GM18951 (cell line): ENCODE results near the gene LRP1B.

Experiments
- POLR2A ChIP-seq: IDR thresholded peaks from 4 replicates; pipeline ENCODE4 v1.6.1; 2011; ENCODE audit warnings: mild to moderate bottlenecking; ENCODE audit not compliant: insufficient read length, insufficient read depth; ENCODE audit errors: extremely low read depth
- in situ Hi-C: fragments of 300-500 bp; cut with MboI; formaldehyde crosslinking; loops from one replicate; pipeline ENCODE4 v1.12.0; 2022; ENCODE audit warnings: low sequenced_read_pairs, mixed read lengths, inconsistent platforms; ENCODE audit not compliant: unreplicated experiment

The LRP1B gene

DNA sequence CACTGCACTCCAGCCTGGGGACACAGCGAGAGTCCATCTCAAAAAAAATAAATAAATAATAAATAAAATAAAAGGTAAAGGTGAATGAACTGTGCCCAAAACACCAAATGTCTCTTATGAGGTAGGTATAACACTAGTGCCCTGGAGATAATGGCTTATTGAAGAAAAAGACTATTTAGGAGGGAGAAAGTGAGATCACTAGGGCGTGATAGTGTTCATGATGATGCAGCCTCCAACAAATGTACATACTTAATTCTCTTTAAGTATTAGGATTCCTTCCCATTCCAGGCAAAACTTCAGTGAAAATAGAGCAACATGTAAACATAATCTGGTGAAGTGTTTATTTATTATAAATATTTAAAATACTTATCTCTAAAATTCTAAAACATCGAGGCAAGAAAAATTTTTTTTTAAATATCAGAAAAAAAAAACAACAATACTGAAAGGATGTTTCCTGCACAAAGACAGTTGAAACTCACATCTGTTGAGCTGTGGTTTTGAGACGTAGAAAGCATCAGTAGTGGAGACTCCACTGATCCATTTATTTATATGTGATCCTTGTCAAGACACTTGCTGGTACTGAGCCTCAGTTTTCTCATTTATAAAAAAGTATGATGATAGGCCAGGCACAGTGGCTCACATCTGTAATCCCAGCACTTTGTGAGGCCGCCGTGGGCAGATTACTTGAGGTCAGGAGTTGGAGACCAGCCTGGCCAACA lies 183.3 kb downstream of the LRP1B start:
- in situ Hi-C loops, result no loop called here
- no peak for TF ChIP-seq POLR2A

DNA sequence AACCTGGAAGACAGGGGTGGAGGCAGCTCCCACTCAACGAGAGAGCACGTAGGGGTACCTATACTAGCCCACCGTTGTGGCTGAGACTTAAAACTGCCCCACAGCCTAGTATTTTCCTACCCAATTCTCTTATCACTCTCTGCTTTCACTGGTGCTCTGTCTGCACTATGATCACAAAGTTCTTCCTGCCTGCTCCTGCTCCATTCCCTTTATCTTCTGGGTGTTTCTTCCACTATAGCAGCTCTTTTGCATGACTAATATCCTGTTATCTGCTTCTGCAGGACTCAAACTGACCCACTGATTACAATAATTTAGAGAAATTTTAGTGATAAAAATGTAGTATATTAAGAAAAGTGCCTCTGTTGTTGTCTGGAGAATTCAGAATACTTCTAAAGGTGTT lies 184.8 kb downstream of the LRP1B start:
- in situ Hi-C loops, result no loop called here
- TF ChIP-seq POLR2A, result no peak

DNA sequence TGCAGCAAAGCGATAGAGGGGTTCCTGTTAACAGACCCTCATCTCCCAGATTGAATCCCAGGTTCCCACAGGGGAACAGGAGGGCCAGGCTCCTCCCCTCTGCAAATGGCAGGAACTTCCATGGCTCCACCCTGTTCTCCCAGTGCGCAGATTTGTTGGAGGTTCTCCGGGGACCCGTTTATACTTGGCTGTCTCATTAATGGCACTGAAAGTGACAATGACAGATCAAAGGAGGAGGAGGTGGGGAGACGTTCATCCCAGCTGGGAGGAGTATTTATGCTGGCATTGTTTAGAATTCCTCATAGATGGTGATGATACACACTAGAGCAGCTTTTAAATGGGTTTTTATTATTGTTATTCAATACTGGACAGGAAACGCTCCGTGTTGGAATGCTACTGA lies 186.9 kb downstream of the LRP1B start:
- in situ Hi-C loops, result no loop called here

DNA sequence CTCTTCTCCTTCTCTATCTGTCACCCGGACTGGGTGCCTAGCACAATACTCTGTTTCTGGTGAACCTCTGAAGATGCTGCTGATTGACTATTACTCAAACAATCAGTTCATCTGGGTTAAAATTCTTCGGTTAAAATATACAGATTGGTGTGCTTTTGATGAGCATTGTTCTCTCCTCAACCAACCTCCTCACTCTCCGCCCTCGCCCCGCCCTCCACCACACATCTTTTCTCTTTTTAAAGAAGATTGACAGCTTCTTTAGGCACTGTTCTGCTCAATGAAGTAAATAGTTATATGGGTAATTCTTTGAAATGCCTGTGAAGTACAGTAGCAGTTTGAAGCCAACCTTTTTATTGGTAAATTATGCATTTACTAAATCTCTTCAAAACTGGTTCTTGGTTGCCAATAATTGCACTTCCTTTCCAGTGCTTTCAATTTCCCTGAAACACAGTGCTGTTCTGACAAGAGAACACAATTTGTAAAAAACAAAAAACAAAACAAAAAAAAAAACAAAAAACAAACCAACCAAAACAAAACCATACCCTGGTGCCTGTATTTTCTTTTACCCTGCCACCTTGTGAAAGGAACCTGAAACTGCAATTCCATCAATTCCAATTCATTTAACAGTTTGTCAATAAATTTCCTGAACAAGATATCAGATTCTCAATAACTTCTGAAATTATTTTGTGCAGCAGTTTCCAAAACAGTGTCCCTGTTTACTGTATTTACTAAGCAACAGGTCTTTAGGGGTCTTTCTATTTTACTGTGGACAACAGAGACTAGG lies 188.6 kb downstream of the LRP1B start:
- no peak for TF ChIP-seq POLR2A

More for the DNA sequence above, 186.9 kb downstream of the LRP1B start:
- TF ChIP-seq POLR2A, result no peak

DNA sequence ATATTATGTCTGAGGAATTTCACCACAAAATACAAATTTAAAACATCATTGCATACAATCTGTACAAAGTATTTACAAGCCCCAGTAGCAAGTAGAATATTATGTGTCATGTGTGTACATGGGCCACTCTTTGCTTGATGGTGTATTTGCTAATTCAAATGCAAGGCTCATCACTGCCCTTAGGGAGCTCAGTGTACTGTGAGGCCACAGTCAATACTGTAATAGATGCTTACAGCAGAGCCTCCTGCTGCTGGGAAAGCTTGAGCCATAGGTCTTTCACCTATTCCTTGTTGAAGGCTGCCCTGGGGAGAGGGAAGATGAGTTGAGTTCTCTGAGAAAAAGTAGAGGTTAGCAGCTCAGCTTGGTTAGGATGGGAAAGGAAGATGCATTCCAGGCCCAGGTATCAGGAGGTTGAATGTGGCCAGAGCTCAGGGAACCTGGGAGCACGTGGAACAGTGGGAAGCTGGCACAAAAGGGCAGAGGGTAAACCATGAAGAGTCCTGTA lies 189.6 kb downstream of the LRP1B start:
- in situ Hi-C loops, result no loop called here
- TF ChIP-seq POLR2A, result no peak

More for the DNA sequence above, 188.6 kb downstream of the LRP1B start:
- in situ Hi-C loops, result no loop called here

DNA sequence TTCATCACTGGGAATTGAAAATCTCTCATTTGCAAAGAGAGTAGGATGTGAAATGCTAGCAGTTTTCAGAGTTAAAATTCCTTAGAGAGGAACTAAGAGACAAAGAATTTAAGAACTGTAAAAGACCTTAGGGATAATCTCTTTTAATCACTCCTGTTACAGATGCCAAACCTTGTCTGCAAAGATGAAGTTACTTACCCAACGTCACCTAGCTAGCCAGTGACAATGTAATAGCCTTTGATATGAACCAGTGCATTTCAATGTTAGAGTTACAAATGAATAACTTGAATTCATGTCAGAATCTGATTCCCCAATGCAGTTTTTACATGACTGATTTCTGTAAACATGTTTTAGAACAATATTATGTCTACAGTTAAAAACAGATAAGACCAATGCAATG lies 190.1 kb downstream of the LRP1B start:
- TF ChIP-seq POLR2A, result no peak
- in situ Hi-C loops, result no loop called here

DNA sequence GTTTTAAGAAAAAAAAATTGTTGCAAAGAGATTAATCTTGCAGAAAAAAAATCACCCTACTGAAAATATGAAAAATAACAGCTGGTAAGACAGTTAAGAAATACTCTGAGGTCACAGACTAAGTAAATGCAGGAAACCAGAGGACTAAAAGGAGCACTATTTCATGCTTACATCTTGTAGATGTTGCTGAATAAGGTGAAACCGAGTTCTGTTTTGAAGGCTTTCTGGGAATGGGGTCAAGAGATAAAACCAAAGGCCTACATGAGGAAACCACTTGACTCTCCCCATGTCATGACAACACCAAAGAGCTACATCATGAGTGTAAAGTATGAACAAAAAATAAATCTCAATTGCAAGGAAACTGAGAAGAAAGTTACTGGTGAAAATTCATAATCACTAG lies 197.6 kb downstream of the LRP1B start:
- no peak for TF ChIP-seq POLR2A
- in situ Hi-C loops, result no loop called here

DNA sequence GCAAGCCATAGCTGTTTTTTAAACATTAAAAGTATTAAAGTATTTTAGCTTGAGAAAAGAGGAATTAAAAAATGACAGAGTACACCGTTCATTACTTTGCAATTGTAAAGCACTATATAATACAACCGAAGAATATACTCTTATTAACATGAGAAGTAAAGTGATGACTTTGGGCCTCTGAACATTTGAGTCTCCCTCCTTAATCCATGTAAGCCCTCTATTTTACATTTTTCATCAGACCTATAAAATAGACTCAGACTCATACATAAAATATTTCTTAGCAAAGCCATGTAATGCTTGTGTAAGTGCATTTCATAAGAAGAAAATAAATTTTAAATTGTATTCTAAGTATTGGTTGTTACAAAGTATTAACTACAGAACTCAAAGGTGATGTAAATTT lies 198.6 kb downstream of the LRP1B start:
- no peak for TF ChIP-seq POLR2A
- in situ Hi-C loops, result no loop called here

DNA sequence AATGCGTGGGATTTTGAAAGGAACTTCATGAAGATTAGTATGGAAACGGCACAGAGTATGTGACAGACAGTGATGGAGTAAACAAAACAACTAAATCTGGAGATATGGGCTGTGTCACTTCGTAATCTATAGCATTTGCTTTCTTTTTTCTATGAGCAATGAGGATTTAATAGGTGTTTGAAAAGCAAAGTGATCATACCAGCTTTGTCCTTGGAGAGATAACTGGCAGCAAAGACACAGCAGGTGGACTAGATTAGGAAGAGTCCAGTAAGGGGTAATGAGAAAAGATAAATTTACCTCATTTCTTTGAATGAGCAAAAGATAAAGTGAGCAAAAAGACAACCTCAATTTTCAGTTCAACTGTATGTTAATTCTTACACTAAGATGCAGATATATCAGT lies 199.0 kb downstream of the LRP1B start:
- TF ChIP-seq POLR2A, result no peak
- in situ Hi-C loops, result no loop called here

DNA sequence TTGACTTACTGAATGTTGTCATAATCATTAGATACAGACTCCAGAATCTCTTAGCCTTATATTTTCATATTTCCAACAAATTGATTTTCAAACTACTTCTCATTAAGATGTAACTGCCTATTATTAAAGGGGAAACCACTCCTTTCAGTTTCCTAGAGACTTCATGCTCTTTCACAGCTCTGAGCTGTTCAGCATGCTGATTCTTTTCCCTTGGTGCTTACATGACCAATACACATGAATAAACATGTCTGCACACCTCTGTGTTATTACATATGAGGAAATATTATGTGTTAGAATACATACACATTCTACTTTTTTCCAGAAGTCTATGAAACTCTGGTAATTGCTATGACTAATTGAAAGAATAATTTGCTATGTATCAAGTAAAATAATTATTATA lies 200.0 kb downstream of the LRP1B start:
- TF ChIP-seq POLR2A, result no peak
- in situ Hi-C loops, result no loop called here

DNA sequence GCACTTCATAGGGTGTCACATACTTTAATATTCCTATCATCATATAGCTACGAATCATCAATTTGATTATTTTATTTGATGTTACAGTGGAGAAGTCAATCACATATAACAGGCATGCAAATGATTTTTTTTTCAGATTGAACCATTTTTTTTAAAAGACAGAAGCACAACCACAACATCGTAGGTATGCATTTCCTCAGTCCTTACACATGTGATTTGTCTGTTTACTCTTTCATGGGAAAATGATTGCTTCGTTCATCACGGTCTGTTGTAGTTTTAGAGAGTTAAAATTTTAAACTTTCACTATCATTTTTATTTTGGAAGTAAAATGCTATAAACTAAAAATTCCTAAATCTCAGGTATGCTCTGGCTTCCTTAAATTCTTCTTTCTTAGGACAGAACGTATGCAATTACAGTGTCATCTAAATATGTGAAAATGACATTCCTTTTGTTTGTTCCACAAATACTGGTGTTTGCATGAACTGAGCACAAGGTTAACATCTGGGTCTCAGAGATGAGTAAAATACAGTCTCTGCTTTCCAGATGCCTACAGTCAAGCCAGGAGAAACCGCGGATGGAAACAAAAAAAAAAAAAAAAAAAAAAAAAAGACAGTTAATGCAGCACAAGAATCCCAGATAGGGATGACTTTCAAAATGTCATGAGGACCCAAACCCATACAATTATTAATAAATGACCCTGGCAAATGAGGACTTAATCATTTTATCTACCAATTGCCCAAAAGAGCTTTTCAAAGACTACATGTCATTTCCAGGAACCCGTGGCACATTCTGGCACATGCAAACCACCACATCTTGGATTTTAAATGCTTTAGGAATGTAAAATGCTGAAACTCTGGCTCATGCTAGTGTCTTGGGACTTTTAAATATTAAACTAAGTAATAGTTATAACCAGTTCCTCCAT lies 201.2 kb downstream of the LRP1B start:
- in situ Hi-C loops, result no loop called here

DNA sequence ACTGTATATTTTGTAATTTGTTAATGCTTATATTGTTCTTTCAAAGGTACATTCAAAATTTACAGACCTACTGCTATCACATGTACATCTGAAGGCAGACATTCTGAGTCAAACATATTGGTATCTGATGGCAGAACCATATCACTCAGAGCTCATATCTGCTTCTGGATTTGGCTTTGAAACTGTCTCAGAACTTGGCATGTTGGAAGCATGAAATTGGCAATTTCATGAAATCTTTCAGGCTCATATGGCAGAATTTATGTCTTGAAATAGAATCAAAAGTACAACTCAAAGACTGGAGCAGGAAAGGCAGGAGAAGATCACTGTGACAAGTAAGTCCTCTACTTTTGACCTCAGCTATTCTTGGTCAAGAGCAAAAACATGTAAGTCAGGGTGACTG lies 202.3 kb downstream of the LRP1B start:
- in situ Hi-C loops, result no loop called here
- no peak for TF ChIP-seq POLR2A

More for the DNA sequence above, 201.2 kb downstream of the LRP1B start:
- no peak for TF ChIP-seq POLR2A

DNA sequence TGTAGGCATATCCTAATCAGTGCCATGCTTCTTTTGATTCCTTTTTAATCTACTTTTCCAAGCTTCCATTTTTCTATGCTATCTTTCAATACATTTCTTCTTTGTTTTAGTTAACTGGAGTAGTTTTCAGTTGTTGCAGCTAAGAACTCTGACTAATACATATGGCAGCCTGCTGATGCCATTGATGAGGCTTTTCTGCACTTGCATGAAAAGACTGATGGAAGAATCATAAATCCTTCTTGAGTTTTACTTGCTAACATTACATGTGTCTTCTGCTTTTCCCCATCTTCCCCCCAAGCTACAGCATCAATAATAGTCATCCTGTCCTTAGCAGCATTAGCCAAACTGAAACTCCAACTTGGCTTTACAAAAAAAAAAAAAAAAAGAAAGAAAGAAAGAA lies 203.3 kb downstream of the LRP1B start:
- in situ Hi-C loops, result no loop called here
- no peak for TF ChIP-seq POLR2A
